ENCODE results near the gene S100B.
"Not testable (repeated sequence)": the region's sequence is repeated elsewhere in the genome, so short reads cannot be mapped to it uniquely, and the experiment has no call there.

The S100B gene

DNA sequence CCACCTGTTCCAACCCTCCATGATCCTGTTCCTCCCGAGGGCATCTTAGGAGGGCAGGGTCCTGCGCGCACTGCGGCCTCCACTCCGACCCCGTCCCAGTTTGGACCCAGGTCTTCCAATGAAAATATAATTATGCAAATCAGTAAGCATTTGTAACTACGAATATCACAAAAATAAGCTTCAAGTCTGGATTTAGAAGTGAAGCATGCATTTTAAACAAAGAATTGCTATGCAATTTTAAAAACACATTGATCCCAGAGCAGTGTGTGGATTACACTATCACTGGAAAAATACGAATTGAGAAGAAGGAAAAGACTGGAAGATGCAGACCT is 31.3 kb upstream of the S100B start:
- Mint-ChIP-seq H3K4me3 (peak overlapping the region; percentile 93), H3K9me3 (no peaks in the 10 kb centered on the region), H3K36me3 (ENCODE audit: low read depth) (peaks cover 31% of the 10 kb centered on the region), H3K4me1 (ENCODE audit: low read depth) (peaks cover 59% of the 10 kb centered on the region), H3K27ac (peak overlapping the region; percentile 92), H3K27me3 (ENCODE audit: low read depth) (no peaks in the 10 kb centered on the region)
- no peak for DNase-seq (ENCODE audit: low spot score)

DNA sequence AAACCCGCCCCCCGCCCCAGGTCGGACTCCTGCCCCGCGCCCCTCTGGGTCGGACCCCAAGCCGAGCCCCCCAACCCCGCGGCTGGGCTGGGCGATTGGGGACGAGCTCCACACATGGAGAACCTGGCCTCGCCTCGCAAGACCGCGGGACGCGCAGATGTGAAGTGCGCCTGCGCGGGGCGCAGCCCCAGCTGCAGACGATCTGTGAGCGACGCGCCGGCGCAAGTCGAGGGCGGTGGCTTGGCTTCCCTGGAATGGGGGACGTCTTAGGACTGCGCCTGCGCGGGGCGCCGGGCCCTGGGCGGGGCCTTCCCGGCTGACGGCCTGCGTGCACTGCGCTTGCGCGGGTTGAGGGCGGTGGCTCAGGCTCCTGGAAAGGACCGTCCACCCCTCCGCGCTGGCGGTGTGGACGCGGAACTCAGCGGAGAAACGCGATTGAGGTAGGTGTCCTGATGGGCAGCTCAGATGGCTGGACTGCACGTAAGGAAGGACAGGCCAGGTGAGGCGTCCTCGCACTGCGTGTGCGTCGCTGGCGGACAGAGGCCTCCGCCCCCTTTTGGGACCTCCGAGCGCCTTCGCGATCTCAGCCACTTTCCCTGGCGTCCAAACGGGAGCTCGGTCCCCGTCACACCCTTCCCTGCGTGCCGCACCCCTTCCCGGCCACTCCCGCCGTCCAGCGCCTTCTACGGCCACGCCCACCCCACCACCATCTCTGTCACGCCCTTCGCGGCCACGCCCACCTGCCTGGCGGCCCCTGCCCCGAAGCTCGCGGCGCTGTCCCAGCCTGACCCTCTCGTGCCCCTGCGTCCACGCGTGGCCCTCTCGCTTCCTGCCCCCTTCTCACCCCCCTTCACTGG is 30.7 kb upstream of the S100B start, which contains the start of gene PRMT2:
Gene PRMT2, plus strand, starts transcription at position 351 of the 857 bp plus-strand sequence. CDS start 1,278 bp downstream, outside the sequence.
- H3K36me3 Mint-ChIP-seq (ENCODE audit: low read depth) = peaks cover 25% of the 10 kb centered on the region
- H3K4me3 Mint-ChIP-seq = peak within 1 kb of the TSS; percentile 93
- no peaks in the 10 kb centered on the region for H3K27me3 Mint-ChIP-seq (ENCODE audit: low read depth)
- H3K27ac Mint-ChIP-seq = peak within 1 kb of the TSS; percentile 92
- DNase-seq (ENCODE audit: low spot score) = peak; percentile 98
- peaks cover 56% of the 10 kb centered on the region for H3K4me1 Mint-ChIP-seq (ENCODE audit: low read depth)
- H3K9me3 Mint-ChIP-seq = no peaks in the 10 kb centered on the region

DNA sequence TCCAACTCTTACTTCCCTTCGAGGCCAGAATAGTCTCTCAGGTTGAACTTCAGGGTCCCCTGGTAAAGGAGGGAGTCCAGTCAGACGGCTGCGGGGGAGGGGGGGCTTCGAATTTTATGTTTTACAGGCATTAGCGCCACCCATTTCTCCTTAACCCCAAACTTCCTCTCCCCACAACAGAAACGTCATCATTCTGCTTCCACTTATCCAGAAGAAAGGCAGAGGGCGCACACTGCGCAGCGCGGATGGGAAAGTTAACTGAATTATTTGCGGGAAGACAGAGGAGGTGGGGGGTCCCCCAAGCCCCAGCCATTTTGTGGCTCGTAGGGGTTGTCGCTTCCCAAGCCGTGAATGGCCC is 30.1 kb upstream of the S100B start:
- no peaks in the 10 kb centered on the region for H3K9me3 Mint-ChIP-seq
- peaks cover 55% of the 10 kb centered on the region for H3K4me1 Mint-ChIP-seq (ENCODE audit: low read depth)
- H3K27ac Mint-ChIP-seq = peak overlapping the region; percentile 92
- no peaks in the 10 kb centered on the region for H3K27me3 Mint-ChIP-seq (ENCODE audit: low read depth)
- H3K4me3 Mint-ChIP-seq = peak overlapping the region; percentile 93
- no peak for DNase-seq (ENCODE audit: low spot score)
- peaks cover 23% of the 10 kb centered on the region for H3K36me3 Mint-ChIP-seq (ENCODE audit: low read depth)

- Mint-ChIP-seq H3K4me3 (peak overlapping the region; percentile 93), H3K27ac (peak overlapping the region; percentile 92), H3K9me3 (no peaks in the 10 kb centered on the region), H3K4me1 (ENCODE audit: low read depth) (peaks cover 50% of the 10 kb centered on the region), H3K27me3 (ENCODE audit: low read depth) (no peaks in the 10 kb centered on the region), H3K36me3 (ENCODE audit: low read depth) (peaks cover 19% of the 10 kb centered on the region)
- peak; percentile 25 for DNase-seq (ENCODE audit: low spot score)
These were observed 29.5 kb upstream of the S100B start for GRCh38 chr21:46634427-46634826.

- no peaks in the 10 kb centered on the region for H3K27me3 Mint-ChIP-seq (ENCODE audit: low read depth)
- H3K27ac Mint-ChIP-seq = peak overlapping the region; percentile 92
- peaks cover 14% of the 10 kb centered on the region for H3K36me3 Mint-ChIP-seq (ENCODE audit: low read depth)
- no peak for DNase-seq (ENCODE audit: low spot score)
- H3K4me3 Mint-ChIP-seq = peak overlapping the region; percentile 93
- no peaks in the 10 kb centered on the region for H3K9me3 Mint-ChIP-seq
- peaks cover 42% of the 10 kb centered on the region for H3K4me1 Mint-ChIP-seq (ENCODE audit: low read depth)
These were observed 28.7 kb upstream of the S100B start for GRCh38 chr21:46633566-46633965.

DNA sequence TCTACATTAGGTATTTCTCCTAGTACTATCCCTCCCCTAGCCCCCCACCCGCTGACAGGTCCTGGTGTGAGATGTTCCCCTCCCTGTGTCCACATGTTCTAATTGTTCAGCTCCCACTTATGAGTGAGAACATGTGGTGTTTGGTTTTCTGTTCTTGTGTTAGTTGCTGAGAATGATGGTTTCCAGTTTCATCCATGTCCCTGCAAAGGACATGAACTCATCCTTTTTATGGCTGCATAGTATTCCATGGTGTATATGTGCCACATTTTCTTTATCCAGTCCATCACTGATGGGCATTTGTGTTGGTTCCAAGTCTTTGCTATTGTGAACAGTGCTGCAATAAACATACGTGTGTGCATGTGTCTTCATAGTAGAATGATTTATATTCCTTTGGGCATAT is 26.0 kb upstream of the S100B start:
- not testable (repeated sequence) for H3K36me3 Mint-ChIP-seq (ENCODE audit: low read depth); H3K27ac Mint-ChIP-seq; H3K9me3 Mint-ChIP-seq; H3K4me3 Mint-ChIP-seq; H3K27me3 Mint-ChIP-seq (ENCODE audit: low read depth); DNase-seq (ENCODE audit: low spot score)
- H3K4me1 Mint-ChIP-seq (ENCODE audit: low read depth) = peaks cover 27% of the 10 kb centered on the region

DNA sequence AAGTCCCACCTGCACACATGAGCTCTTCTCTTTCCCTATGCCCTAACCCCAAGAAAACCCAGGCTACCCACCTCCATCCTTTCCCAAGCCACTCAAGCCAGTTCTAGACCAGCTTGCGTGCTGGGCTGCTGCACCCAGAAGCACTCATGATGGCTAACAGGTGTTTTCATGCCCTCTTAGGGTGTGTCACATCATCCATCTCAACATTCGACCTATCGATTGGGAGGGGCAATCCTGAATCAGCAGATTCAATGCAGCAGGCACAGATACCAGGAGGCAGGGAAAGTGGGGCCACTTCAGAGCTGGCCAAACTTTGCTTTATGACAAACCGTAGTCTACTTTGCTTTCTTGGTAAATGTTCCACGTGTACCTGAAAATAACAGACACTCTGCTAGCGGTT is 24.0 kb upstream of the S100B start:
- Mint-ChIP-seq H3K27ac (no peak overlapping the region), H3K27me3 (ENCODE audit: low read depth) (no peaks in the 10 kb centered on the region), H3K9me3 (peaks cover 12% of the 10 kb centered on the region), H3K4me1 (ENCODE audit: low read depth) (peaks cover 15% of the 10 kb centered on the region), H3K4me3 (no peak overlapping the region), H3K36me3 (ENCODE audit: low read depth) (peaks cover 10% of the 10 kb centered on the region)
- no peak for DNase-seq (ENCODE audit: low spot score)

DNA sequence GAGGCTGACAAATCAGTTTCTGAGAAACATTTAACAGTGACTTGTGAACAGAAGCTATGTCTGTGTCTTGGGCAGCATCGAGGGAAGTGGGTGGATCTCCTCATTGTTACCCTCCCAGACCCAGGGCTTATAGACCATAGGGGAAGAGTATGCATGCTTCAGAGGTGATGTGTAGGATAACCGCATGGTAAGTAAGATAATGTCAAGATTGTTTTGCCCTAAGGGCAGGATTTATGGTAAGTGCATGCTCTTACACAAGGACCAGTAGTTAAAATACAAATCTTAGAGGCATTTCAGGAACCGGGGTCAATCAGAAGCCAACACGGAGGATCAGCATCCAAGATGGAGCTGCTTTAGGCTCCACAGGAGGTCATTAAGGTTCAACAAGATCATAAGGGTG is 22.8 kb upstream of the S100B start:
- Mint-ChIP-seq H3K4me1 (ENCODE audit: low read depth) (peaks cover 13% of the 10 kb centered on the region), H3K27ac (no peak overlapping the region), H3K4me3 (no peak overlapping the region), H3K36me3 (ENCODE audit: low read depth) (peaks cover 9% of the 10 kb centered on the region), H3K27me3 (ENCODE audit: low read depth) (no peaks in the 10 kb centered on the region), H3K9me3 (peaks cover 12% of the 10 kb centered on the region)
- no peak for DNase-seq (ENCODE audit: low spot score)

DNA sequence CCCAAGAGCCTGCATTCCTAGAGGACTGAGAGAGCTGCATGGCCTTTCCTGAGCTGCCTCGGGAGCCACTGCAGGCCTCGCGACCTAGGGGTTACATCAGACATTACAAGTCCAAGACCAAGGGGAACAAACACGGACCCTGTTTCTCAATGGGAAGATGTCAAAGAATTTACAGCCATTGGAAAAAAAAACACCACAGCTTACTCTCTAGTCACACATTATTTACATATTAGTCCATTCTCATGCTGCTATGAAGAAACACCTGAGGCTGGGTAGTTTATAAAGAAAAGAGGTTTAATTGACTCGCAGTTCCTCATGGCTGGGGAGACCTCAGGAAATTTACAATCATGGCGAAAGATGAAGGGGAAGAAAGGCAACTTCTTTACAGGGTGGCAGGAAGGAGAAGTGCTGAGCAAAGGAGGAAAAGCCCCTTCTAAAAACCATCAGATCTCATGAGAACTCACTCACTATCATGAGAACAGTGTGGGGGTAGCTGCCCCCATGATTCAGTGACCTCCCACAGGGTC is 22.2 kb upstream of the S100B start:
- no peaks in the 10 kb centered on the region for H3K27me3 Mint-ChIP-seq (ENCODE audit: low read depth)
- peaks cover 19% of the 10 kb centered on the region for H3K4me1 Mint-ChIP-seq (ENCODE audit: low read depth)
- no peak overlapping the region for H3K27ac Mint-ChIP-seq
- H3K4me3 Mint-ChIP-seq = no peak overlapping the region
- no peak for DNase-seq (ENCODE audit: low spot score)
- H3K9me3 Mint-ChIP-seq = peaks cover 12% of the 10 kb centered on the region
- H3K36me3 Mint-ChIP-seq (ENCODE audit: low read depth) = peaks cover 9% of the 10 kb centered on the region

GRCh38 chr21:46626536-46626935 is 21.7 kb upstream of the S100B start:
- H3K4me3 Mint-ChIP-seq = no peak overlapping the region
- no peak overlapping the region for H3K27ac Mint-ChIP-seq
- H3K36me3 Mint-ChIP-seq (ENCODE audit: low read depth) = peaks cover 9% of the 10 kb centered on the region
- no peaks in the 10 kb centered on the region for H3K27me3 Mint-ChIP-seq (ENCODE audit: low read depth)
- peaks cover 12% of the 10 kb centered on the region for H3K9me3 Mint-ChIP-seq
- H3K4me1 Mint-ChIP-seq (ENCODE audit: low read depth) = peaks cover 24% of the 10 kb centered on the region
- DNase-seq (ENCODE audit: low spot score) = no peak

- Mint-ChIP-seq H3K9me3 (peaks cover 12% of the 10 kb centered on the region), H3K27ac (no peak overlapping the region), H3K4me1 (ENCODE audit: low read depth) (peaks cover 27% of the 10 kb centered on the region), H3K4me3 (no peak overlapping the region), H3K27me3 (ENCODE audit: low read depth) (no peaks in the 10 kb centered on the region), H3K36me3 (ENCODE audit: low read depth) (peaks cover 9% of the 10 kb centered on the region)
- no peak for DNase-seq (ENCODE audit: low spot score)
These were observed 20.9 kb upstream of the S100B start for GRCh38 chr21:46625759-46626158.

- Mint-ChIP-seq H3K27me3 (ENCODE audit: low read depth) (peaks cover 4% of the 10 kb centered on the region), H3K36me3 (ENCODE audit: low read depth) (peaks cover 9% of the 10 kb centered on the region), H3K4me1 (ENCODE audit: low read depth) (peaks cover 27% of the 10 kb centered on the region), H3K4me3 (no peak overlapping the region), H3K9me3 (peaks cover 12% of the 10 kb centered on the region), H3K27ac (no peak overlapping the region)
- no peak for DNase-seq (ENCODE audit: low spot score)
These were observed 19.2 kb upstream of the S100B start for GRCh38 chr21:46624050-46624449.

- Mint-ChIP-seq H3K9me3 (peaks cover 12% of the 10 kb centered on the region), H3K27me3 (ENCODE audit: low read depth) (peaks cover 4% of the 10 kb centered on the region)
These were observed 17.3 kb upstream of the S100B start for GRCh38 chr21:46622226-46622625.

DNA sequence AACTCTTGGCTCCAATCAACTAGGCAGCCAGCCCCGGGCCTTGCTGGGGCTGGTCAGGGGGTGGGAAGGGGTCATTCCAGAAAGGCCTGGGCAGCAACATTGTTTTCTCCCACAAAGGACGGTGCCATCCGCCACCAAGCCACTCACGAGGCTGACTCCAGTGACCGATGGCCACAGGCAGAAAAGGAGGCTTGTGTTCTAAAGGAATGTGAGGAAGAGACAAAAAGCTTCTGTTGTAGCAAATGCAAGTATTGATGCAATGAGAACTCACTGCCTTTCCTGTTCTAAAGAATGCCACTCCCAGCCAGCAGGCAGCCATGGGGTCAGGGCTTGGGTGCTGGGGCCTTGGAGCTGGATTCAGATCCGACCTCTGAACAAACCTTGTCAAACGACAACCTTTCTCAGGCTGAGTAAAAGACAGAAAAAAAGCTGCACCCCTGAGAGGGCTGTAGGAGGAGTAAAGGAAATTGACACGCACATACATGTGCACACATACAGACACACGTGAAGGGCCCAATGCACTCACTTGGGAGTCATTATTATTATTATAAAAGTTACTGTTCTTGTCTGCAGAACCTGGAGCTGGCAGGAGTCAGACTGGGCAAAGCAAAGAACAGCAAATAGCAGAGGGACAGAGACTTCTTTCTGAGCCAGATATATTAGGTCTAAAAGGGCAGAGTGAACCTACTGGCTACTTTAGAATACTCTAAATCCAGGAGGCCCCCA is 16.7 kb upstream of the S100B start:
- H3K4me3 Mint-ChIP-seq = peak overlapping the region; percentile 65
- peaks cover 24% of the 10 kb centered on the region for H3K4me1 Mint-ChIP-seq (ENCODE audit: low read depth)
- no peak for DNase-seq (ENCODE audit: low spot score)
- peaks cover 10% of the 10 kb centered on the region for H3K9me3 Mint-ChIP-seq
- peak overlapping the region; percentile 88 for H3K27ac Mint-ChIP-seq
- H3K36me3 Mint-ChIP-seq (ENCODE audit: low read depth) = peaks cover 8% of the 10 kb centered on the region
- peaks cover 4% of the 10 kb centered on the region for H3K27me3 Mint-ChIP-seq (ENCODE audit: low read depth)

More at GRCh38 chr21:46622226-46622625, 17.3 kb upstream of the S100B start:
- Mint-ChIP-seq H3K4me1 (ENCODE audit: low read depth) (peaks cover 27% of the 10 kb centered on the region), H3K4me3 (peak overlapping the region; percentile 65), H3K36me3 (ENCODE audit: low read depth) (peaks cover 9% of the 10 kb centered on the region), H3K27ac (peak overlapping the region; percentile 88)
- DNase-seq (ENCODE audit: low spot score) = no peak
